HG03469 (cell line): ENCODE results near the gene PLIN1.
"Not testable (repeated sequence)": the region's sequence is repeated elsewhere in the genome, so short reads cannot be mapped to it uniquely, and the experiment has no call there.

Experiments used
- ATAC-seq: cut with Tn5 transposase; IDR thresholded peaks from one replicate; pipeline ENCODE4 v1.9.1; 2021; ENCODE audit warnings: mild to moderate bottlenecking, moderate library complexity, moderate number of reproducible peaks; ENCODE audit not compliant: unreplicated experiment

PLIN1 gene, protein sequence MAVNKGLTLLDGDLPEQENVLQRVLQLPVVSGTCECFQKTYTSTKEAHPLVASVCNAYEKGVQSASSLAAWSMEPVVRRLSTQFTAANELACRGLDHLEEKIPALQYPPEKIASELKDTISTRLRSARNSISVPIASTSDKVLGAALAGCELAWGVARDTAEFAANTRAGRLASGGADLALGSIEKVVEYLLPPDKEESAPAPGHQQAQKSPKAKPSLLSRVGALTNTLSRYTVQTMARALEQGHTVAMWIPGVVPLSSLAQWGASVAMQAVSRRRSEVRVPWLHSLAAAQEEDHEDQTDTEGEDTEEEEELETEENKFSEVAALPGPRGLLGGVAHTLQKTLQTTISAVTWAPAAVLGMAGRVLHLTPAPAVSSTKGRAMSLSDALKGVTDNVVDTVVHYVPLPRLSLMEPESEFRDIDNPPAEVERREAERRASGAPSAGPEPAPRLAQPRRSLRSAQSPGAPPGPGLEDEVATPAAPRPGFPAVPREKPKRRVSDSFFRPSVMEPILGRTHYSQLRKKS

DNA sequence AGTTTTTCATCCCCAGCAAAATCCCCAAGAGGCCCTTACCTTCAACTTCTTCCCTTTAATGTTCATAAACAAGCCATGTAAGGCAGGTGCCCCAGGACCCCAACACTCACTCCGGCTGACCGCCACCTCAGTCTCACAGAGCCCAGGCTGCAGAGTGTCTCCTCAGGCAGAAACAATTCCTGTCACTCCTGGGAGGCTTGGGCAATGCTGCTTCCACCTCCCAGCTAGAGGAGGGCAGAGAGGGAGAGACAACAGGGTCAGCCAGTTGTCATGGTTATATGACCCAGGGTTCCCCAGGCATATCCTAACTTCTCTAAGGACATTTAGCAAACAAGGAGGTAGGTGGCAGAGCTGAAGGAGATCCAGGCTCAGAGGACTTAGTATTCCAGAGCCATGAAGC is at the start of gene PLIN1:
PLIN1 (minus strand) TSS at position 156 of the 400 bp plus-strand sequence. CDS start 1,878 bp downstream, outside the sequence.
- ATAC-seq = no peak

DNA sequence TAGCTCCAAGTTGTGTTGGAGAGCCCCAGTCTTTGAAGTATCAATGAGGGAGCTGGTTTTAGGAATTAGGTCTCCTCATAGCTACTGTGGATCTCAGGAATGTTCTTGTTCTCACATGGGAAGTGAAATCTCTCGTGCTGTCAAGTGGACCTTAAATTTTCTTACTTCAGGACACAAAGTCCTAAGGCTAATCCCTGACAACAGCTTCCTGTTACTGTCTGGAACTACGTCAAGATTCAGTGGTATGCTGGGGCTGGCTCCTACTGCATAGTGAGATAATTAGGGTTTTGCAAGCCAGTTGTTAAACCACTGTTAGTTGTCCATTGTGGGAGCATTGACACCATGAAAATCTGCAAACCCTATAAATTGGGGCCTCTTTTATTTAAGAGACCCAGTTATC is 49.1 kb upstream of the PLIN1 start:
- no peak for ATAC-seq

- no peak for ATAC-seq
Observed at GRCh38 chr15:89725064-89725463, 45.9 kb upstream of the PLIN1 start.

- ATAC-seq = no peak
Observed at GRCh38 chr15:89724621-89725020, 45.5 kb upstream of the PLIN1 start.

DNA sequence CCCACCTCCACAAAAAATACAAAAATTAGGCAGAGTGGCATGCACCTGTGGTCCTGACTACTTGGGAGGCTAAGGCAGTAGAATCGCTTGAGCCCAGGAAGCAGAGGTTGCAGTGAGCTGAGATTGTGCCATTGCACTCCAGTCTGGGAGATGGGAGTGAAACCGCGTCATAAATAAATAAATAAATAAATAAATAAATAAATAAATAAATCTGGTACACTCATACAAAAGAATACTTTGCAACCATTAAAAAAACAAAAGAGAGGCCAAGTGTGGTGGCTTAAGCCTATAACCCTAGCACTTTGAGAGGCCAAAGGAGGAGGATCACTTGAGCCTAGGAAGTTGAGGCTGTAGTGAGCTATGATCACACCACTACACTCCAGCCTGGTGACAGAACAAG is 43.9 kb upstream of the PLIN1 start:
- ATAC-seq = no peak

GRCh38 chr15:89714775-89715174 is 35.6 kb upstream of the PLIN1 start:
- ATAC-seq = no peak

DNA sequence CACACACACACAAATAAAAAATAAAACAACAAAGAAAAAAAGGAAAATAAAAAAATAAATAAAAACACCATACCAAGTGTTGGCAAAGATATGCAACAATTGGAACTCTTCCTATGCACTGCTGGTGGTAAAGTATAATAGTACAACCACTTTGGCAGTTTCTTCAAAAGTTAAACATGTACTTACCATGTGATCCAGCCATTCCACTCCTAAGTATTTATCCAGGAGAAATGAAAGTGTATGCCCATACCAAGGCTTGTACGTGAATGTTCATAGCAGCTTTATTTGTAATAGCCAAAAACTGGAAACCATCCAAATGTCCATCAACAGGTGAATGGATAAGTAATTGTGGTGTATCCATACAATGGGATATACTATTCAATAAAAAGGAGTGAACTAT is 28.4 kb upstream of the PLIN1 start:
- ATAC-seq = no peak

DNA sequence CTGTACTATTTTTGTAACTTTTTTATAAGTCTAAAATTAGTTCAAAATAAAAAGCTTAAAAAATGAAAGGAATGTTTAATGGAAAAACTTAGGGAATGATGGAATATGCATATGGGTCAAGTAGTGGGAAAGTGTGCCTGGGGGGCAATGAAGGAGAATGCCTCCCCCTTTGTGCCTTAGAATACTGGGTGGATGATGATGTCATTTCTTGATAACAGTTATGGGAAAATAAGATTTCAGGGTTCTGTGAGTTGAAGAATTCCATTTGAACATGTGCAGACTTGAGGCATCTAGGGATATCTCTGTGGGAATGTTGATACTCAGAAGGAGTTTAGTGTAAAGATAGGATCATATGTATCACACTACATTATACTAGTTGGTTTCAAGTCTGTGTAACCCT is 25.2 kb upstream of the PLIN1 start:
- ATAC-seq = no peak

- ATAC-seq = no peak
Observed at GRCh38 chr15:89695198-89695597, 16.0 kb upstream of the PLIN1 start.

GRCh38 chr15:89693696-89694095 is 14.5 kb upstream of the PLIN1 start:
- ATAC-seq = no peak

DNA sequence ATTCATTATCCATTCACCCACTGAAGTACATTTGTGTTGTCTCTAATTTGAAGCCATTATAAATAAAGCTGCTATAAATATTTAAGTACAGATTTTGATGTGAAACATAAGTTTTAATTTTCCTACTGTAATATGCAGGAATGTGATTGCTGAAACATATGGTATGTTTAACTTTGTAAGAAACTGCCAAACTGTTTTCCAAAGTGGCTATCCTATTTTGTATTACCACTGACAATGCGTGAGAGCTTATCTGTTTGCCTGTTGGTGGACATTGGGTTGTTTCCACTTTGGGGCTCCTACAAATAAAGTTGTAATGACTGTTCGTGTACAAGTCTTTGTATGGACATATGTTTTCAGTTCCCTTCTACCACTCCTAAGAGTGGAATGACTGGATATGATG is 13.9 kb upstream of the PLIN1 start:
- no peak for ATAC-seq

DNA sequence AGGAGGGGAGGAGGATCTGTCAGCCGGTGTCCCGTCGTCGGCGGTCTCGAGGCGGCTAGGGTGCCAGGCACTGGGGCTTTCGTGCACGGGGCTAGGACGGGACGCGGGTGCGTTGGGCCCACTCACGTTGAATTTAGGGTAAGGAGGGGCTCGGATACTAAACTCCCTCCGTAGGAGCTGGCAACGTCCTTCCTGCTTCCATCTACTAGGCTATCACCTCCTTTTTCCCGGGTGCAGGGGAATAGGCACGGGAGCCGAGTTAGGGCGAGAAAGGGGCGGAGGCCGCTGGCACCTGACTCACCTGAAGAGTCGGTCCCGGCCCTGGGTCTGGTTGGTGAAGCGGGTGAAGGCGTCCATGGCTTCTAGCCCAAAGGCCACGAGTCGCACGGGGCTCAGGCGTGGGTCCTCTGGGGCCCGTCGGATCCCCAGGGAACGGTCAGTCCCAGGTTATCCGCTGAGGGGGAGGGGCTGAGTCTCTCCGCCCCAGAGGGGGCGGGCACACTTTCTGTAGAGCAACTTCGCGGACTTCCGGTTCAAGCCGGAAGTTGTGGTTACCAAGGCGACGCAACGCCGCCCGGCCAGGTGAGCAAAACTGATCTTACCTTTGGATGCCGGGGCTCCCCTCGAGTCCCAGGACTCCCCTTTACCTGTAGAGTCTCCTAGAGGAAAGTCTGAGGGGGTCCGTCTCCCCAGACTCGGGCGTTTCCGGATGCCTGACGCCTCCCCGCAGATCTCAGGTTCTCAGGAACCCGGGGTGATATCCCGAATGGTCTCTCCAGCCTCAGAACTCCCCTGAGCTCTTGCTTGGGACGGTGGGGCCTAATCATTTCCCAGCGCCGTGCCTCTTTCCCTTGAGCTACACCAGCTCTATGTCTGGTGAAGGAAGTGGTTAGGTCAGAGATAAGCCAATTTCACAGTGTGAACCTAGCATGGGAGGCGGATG is 11.4 kb upstream of the PLIN1 start, which contains the start of the genes PEX11A and WDR93:
PEX11A (minus strand) TSS at position 479 of the 943 bp plus-strand sequence; CDS start at position 357, 122 bp downstream.
WDR93 (plus strand) TSS at position 536 of the 943 bp plus-strand sequence. CDS start 10,936 bp downstream, outside the sequence.
- peak; percentile 76 for ATAC-seq

GRCh38 chr15:89689930-89690275 is 10.7 kb upstream of the PLIN1 start:
- not testable (repeated sequence) for ATAC-seq

DNA sequence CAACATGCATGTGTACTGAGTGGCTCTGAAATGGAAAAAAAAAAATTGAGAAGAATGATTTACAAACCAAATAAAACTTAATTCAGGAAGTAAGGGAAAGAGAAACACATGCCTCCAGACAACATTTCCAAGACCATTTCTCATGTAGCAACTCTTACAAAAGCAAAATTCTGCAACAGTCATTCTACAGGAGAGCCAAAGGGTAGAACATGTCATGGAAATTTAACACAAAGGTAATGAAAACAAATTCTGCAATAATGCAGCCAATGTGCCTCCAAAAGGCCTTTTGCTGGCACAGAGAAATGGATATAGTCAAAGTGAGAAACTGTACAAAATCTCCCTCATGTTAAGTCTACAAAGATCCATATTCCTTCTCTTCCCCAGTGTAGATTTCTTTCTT is 7.4 kb upstream of the PLIN1 start:
- no peak for ATAC-seq

GRCh38 chr15:89685995-89686394 is 6.8 kb upstream of the PLIN1 start:
- ATAC-seq = no peak

GRCh38 chr15:89681146-89681545 is 2.0 kb upstream of the PLIN1 start:
- no peak for ATAC-seq

GRCh38 chr15:89680282-89680873 is 1.2 kb upstream of the PLIN1 start:
- ATAC-seq = no peak

- ATAC-seq = no peak
Observed at GRCh38 chr15:89677381-89677780, 1.8 kb downstream of the PLIN1 start.

DNA sequence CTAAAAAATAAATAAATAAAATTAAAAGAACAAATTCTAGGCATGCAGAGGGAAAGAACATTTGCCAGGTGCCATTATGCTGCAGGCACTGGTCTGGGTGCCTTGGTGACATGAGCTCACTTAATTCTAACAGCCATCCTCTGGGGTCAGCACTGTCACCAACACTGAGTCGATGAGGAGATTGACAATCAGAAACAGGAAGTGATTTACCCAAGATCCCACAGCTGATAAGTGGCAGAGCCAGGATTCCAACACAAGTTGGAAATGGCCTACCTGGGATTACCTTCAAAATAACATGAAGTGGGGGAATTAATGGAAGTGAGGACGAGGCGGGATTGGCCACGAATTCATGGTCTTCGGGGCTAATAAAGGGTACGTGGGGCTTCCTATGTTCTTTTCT is 3.6 kb downstream of the PLIN1 start:
- ATAC-seq = no peak

- ATAC-seq = no peak
Observed at GRCh38 chr15:89674526-89674925, 4.6 kb downstream of the PLIN1 start.

DNA sequence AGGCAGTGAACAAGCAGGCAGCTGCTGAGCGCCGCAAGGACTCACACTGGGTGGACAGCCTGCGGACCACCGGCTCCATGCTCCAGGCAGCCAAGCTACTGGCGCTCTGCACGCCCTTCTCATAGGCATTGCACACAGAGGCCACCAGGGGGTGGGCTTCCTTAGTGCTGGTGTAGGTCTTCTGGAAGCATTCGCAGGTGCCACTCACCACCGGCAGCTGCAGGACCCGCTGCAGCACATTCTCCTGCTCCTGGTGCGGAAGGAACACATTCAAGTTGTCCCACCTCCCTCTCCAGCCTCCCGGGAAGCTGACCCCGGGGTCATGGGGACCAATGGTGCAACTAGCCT is 6.0 kb downstream of the PLIN1 start:
- no peak for ATAC-seq
